ENCODE data around the gene APOO.
A peak's percentile ranks its signal among the peaks of the same experiment; 100 is the strongest.

Gene APOO

DNA sequence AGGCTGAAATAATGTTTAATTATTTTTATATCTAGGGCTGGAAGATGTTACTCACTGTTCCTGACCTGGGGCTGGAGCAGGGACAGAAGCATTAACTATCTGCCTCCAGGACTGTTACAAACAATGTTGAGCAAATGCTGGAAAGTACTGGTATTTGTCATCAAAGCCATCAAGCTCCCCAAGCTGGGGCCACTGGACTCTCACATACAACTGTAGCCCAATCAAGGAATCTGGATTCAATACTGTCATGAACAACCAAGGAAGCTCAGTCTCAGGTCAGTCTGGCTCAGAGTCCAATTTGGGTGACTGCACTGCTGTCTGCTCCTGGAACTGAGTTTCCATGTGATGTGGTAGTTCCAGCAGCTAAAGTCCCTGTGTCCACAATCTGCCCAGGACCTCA lies 50.4 kb downstream of the APOO start:
- DNase-seq: no peak

GRCh38 chrX:23855569-23855968 lies 52.2 kb downstream of the APOO start:
- DNase-seq: no peak

DNA sequence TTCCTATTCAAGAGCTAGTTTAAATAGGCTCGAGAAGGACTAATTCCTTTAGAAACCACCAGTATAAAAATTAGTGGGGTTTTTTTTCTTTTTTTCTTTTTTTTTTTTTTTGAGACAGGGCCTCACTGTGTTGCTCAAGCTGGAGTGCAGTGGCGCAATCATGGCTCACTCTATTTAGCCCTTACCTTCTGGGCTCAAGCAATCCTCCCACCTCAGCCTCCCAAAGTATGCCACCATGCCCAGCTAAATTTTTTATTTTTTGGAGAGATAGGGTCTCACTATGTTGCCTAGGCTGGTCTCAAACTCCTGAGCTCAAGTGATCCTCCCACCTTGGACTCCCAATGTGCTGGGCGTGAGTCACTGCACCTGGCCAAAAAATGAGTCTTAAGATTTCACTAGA lies 52.8 kb downstream of the APOO start:
- DNase-seq: no peak

DNA sequence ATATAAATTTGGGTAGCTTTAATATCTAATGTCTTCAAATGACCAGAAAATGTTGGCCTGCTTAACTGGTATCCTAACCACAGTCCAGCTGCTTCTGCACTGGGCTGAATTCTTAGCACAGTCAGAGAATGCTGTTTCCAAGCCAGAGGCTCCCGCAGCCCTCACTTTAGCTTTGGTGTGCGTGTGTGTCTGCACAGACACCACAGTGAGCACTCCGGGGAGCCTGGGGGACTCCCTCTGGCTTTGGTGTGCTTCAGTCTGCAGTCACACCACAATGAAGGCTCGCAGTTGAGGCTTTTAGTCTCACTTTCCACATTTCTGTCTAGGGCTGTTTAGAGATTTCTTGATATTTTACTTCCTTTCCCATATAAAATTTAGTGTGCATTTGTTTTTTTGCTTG lies 53.6 kb downstream of the APOO start:
- DNase-seq: no peak

DNA sequence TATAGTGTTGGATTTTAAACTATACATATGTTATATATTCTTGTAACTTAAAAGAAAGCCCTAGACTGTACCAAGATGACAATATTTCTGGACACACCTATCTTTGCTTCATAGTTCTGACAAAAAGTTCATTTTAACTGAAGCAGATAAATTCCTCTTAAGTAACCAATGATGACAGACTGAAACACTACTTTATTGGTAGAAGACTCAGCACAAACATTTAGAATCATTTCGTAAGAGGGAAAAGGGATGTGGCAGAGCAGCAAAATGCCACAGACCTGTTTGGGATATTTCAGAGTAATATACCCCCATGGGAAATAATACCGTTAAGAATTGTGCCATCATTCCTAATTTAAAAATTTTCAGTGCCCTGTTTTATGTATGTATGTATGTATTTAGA lies 56.2 kb downstream of the APOO start:
- DNase-seq: no peak

DNA sequence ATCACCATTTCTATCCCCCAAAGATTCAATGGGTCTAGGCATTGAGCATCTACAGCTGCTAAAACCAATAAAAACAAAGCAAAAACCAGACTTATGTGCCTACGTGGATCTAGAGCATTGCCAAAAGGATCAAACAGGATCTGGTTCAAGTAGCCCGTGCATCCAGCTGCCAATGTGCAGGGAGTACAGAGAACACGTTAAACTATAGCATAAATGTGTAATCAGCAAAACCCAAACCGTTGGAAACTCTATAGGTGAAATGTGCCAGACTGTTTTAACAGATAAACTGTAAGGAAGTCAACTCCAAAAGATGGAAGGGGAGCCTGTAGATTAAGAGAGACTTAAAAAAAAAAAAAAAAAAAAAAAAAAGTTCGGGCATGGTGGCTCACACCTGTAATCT lies 58.5 kb downstream of the APOO start:
- no peak for DNase-seq

DNA sequence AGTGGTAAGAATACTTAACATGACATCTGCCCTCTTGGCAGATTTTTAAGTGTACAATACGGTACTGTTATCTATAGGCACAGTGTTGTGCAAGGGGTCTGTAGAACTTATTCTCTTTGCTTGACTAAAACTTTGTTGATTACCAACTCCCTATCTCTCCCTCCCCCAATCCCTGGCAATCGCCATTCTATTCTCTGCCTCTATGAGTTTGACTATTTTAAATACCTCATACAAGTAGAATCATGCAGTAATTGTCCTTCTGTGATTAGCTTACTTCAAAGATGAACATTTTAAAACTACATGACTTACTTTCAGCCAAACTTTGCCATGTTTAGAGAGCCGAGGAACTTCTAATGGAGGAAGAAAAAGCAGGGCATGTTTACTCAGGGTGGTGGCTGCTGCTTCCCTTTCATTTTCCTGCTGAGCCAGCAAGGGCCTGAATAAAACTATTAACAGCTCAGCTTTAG lies 62.4 kb downstream of the APOO start:
- DNase-seq: no peak

- DNase-seq: no peak
Observed at GRCh38 chrX:23844502-23845138, 63.1 kb downstream of the APOO start.

- DNase-seq: no peak
Observed at GRCh38 chrX:23841847-23842522, 65.8 kb downstream of the APOO start.

DNA sequence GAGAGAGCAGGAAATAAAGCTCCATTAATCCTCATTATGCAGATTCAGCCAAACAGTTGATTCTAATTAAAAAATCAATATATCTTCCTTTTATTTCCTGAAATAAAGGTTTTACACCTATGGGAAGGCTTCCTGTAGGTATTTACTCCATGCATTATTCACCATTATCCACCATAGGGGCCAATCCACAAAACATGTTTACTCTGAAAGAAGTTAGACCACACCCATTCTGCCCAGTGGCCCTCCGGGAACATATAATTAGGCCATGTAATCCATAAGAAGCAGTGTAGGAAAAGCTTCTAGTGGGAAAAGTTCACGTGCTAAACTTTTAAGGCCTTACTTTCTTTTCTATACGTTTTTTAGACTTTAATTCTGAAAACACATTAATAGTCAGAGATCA lies 67.1 kb downstream of the APOO start:
- DNase-seq: no peak

DNA sequence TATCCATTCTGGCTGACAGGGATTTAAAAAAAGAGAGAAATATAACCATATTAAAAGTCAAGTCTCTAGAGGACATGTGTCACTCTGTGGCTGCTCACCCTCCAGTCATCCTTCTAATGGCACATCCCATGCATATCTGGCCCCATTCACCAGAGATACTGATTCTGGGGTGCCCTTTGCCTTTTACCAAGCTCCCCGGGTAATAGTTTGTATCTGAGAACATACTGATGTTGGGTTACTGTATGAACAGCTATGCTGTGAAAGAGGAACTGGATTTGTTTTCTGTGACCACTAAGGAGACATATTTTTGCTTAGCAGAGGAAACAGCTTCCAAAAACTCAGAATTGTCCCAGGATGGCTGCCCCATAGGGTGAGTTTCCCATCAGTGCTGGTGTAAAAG lies 68.8 kb downstream of the APOO start:
- DNase-seq: no peak

DNA sequence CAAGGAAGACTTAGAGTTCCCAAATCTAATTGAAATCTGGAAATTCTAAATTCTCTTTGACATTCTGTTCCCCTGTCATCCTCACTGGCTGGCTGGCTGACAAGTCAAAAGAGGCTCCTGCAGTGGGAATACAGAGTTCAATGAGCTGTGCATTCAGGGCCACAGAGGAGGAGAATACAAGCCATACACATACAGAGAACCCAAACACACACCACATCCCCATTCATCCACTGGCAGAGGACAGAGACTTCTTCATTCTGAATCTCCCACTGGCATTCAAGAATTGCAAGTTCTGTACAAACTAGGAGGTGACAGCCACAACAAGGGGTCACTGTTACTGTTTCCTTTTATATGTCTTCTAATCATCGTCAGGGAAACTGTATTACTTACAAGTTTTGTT lies 75.0 kb downstream of the APOO start:
- DNase-seq: no peak

GRCh38 chrX:23828881-23829280 lies 78.9 kb downstream of the APOO start:
- no peak for DNase-seq

DNA sequence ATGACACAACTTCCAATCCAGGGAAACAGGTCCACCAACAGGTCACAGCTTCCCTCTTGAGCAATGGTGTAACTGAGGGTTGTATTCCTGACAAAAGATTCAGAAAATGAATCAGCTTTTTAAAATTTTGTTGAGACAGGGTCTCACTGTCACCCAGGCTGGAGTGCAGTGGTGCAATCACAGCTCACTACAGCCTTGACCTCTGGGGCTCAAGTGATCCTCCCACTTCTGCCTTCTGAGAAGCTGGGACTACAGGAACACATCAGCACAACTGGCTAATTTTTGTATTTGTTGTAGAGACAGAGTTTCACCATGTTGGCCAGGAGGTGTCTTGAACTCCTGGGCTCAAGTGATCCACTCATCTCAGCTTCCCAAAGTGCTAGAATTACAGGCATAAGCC lies 81.1 kb downstream of the APOO start:
- no peak for DNase-seq

DNA sequence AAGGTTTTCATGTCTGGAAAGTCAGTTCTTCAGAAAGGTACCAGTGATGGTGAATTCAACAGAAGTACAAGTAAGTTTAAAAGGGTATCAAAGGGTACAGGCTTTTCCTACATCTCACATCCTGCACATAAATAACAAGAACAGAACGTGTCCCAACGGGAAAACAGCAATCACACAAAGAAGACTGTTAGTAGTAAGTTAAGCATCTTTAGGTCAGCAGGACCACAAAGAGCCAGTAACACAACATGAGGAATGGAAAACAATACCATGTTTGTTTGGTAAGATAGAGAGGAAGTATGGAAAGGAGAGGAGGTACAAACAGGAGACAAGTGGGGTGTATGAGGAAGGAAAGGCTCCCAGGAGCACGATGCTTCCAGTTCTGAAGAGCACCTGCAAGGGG lies 81.5 kb downstream of the APOO start:
- no peak for DNase-seq

DNA sequence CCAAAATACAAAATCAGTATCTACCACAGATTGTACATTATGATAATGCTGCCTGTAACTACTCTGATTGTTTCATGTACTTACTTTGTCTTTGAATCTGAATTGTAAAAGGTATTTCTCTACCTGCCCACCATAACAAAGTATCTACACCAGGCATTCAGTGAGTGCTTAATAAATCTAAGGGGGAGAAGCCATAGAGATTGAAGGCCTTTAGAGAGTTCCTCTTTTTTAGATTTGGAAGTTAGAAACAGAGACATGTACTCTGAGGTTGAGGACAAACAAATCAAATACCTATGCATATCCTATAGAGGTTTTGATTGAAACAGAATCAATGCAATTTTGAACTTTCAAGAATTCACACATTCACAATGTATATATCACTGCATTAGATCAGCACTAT lies 82.1 kb downstream of the APOO start:
- no peak for DNase-seq

GRCh38 chrX:23822841-23823240 lies 84.9 kb downstream of the APOO start:
- DNase-seq: no peak

DNA sequence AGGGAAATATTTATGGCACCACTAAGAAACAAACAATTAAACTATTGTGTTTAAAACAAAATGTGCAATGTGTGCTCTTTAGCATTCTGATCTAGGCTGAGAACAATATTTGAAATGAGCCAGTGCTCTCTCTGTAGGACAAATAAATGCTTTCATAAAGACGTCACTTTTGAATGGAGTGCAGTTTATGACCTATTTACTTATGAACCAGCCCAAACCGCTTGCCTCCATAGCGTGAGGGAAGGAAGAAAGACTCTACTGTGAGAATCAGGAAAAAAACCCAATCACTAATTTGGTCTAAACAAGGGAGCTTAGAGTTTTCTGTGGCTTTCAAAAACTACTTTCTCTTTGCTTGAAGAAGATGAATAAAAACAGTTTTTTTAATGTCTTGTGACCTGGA lies 85.3 kb downstream of the APOO start:
- DNase-seq: peak; percentile 79

DNA sequence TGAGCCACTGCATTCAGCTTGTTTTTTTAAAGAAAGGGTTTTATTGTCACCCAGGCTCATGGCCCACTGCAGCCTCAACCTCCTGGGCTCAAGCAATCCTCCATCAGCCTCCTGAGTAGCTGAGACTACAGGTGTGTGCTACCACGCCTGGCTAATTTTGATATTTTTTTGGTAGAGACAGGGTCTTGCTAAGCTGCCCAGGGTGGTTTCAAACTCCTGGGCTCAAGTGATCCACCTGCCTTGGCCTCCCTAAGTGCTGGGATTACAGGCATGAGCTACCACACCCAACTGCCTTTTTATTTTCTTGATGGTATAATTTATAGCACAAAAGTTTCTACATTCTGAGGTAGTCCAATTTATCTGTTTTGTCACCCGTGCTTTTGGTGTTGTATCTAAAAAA lies 85.9 kb downstream of the APOO start:
- DNase-seq: no peak

GRCh38 chrX:23820235-23820782 lies 87.4 kb downstream of the APOO start:
- DNase-seq: no peak

GRCh38 chrX:23819385-23820234 lies 88.1 kb downstream of the APOO start:
- DNase-seq: no peak

DNA sequence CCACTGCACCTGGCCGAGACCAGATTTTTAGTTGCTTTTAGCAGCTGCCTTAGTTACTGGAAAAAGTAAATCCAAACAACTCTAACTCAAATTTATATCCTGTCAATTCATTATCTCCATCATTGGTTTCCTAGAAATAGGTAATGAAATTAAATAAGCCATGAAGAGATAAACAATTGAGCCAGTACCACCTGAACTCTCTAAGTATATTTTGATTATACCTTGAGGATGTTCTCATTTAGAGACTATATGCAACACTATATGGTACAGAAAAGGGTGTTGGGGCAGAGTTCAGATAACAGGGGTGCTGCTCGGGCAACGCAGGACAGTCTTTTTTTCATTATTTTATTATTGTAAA lies 89.8 kb downstream of the APOO start:
- no peak for DNase-seq

DNA sequence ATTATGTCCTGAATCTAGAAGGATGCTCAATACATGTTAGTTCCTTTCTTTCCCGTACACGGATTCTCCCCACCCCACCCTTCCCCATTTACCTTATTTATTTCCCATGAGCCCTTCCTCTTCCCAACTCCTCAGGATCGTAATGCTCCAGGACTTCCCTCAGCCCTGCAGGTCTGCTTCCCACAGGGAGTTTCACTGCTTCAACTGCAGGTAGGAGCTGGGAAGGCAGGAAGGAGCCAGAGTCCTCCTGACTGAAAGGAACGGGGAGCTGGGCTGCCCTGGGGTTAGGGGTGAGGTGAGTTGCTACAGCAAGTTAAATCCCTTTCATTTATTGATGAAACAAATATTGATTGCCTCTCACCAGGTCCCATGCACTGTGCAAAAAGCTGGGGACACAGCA lies 91.6 kb downstream of the APOO start:
- DNase-seq: no peak

DNA sequence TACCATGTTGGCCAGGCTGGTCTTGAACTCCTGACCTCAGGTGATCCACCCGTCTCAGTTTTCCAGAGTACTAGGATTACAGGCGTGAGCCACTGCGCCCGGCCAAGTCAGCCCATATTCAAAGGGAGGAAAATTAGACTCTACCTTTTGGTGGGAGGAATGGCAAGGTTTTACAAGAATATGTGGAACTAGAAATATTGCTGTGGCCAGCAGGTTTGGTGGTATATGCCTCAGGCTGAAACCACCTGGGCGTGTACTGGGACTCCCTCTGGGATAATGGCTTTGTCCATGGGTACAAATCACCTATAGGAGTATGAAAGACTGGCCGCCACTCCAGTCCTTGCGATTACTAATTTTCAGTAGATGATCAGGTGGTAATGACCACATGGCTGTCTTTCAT lies 92.4 kb downstream of the APOO start:
- DNase-seq: no peak
